ENCODE data around the gene SCAND1.

SCAND1 gene

DNA sequence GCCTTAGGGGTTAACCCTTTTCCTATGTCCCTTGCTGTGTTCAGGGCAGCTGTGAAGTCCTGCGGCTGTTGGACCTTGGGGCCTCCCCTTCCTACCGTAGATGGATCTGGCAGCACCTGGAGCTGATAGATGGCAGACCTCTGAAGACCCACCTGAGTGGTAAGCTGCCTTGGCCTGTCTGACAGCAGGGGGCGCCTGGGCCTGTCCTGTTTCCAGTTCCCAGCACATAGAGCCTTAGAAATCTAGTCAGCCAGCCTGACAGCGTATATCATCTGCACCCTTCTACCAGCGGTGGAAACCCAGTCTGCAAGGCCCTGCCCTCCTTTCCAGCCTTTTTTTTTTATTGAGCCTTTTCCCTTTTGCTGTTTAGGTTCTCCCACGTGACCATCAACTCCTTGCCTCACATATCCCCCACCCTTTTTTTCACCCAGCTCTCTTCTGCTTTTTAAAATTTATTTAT is 40.7 kb upstream of the SCAND1 start:
- no peak overlapping the region for H3K4me3 ChIP-seq (replicated peaks; ENCODE audit: insufficient read depth, low read length)
- TF ChIP-seq, protein P1, sequence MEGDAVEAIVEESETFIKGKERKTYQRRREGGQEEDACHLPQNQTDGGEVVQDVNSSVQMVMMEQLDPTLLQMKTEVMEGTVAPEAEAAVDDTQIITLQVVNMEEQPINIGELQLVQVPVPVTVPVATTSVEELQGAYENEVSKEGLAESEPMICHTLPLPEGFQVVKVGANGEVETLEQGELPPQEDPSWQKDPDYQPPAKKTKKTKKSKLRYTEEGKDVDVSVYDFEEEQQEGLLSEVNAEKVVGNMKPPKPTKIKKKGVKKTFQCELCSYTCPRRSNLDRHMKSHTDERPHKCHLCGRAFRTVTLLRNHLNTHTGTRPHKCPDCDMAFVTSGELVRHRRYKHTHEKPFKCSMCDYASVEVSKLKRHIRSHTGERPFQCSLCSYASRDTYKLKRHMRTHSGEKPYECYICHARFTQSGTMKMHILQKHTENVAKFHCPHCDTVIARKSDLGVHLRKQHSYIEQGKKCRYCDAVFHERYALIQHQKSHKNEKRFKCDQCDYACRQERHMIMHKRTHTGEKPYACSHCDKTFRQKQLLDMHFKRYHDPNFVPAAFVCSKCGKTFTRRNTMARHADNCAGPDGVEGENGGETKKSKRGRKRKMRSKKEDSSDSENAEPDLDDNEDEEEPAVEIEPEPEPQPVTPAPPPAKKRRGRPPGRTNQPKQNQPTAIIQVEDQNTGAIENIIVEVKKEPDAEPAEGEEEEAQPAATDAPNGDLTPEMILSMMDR (IDR thresholded peaks at IDR 0.05; ENCODE audit: insufficient read depth, low read length), result peak; percentile 70
- TF ChIP-seq SPI1 (IDR thresholded peaks at IDR 0.05; ENCODE audit: borderline replicate concordance, low read depth) (peak; percentile 16; the same call in 1 of the 2 replicates), POLR2AphosphoS5 (IDR thresholded peaks at IDR 0.05; ENCODE audit: low read depth) (no peak)
- no peaks in the 10 kb centered on the region for H3K27me3 ChIP-seq (ENCODE audit: insufficient read depth, poor library complexity, severe bottlenecking)
- H3K27ac ChIP-seq (replicated peaks), result no peak overlapping the region
- peak; percentile 31 to 72 for DNase-seq (ENCODE audit: low read depth in 1 of 2, low spot score in 1 of 2)

- TF ChIP-seq, protein P2, sequence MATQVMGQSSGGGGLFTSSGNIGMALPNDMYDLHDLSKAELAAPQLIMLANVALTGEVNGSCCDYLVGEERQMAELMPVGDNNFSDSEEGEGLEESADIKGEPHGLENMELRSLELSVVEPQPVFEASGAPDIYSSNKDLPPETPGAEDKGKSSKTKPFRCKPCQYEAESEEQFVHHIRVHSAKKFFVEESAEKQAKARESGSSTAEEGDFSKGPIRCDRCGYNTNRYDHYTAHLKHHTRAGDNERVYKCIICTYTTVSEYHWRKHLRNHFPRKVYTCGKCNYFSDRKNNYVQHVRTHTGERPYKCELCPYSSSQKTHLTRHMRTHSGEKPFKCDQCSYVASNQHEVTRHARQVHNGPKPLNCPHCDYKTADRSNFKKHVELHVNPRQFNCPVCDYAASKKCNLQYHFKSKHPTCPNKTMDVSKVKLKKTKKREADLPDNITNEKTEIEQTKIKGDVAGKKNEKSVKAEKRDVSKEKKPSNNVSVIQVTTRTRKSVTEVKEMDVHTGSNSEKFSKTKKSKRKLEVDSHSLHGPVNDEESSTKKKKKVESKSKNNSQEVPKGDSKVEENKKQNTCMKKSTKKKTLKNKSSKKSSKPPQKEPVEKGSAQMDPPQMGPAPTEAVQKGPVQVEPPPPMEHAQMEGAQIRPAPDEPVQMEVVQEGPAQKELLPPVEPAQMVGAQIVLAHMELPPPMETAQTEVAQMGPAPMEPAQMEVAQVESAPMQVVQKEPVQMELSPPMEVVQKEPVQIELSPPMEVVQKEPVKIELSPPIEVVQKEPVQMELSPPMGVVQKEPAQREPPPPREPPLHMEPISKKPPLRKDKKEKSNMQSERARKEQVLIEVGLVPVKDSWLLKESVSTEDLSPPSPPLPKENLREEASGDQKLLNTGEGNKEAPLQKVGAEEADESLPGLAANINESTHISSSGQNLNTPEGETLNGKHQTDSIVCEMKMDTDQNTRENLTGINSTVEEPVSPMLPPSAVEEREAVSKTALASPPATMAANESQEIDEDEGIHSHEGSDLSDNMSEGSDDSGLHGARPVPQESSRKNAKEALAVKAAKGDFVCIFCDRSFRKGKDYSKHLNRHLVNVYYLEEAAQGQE (IDR thresholded peaks at IDR 0.05; ENCODE audit: insufficient replicate concordance, low read depth), result no peak
- TF ChIP-seq, protein P1 (IDR thresholded peaks at IDR 0.05; ENCODE audit: insufficient read depth, low read length), result peak; percentile 48
- TF ChIP-seq POLR2AphosphoS5 (IDR thresholded peaks at IDR 0.05; ENCODE audit: low read depth) (no peak), SPI1 (IDR thresholded peaks at IDR 0.05; ENCODE audit: borderline replicate concordance, low read depth) (no peak)
- DNase-seq (ENCODE audit: low read depth in 1 of 2, low spot score in 1 of 2), result peak; percentile 30 to 54
- no peaks in the 10 kb centered on the region for H3K27me3 ChIP-seq (ENCODE audit: insufficient read depth, poor library complexity, severe bottlenecking)
- H3K27ac ChIP-seq (replicated peaks), result no peak overlapping the region
- H3K4me3 ChIP-seq (replicated peaks; ENCODE audit: insufficient read depth, low read length), result no peak overlapping the region
These were observed 38.5 kb upstream of the SCAND1 start for GRCh38 chr20:35992713-35993335.

DNA sequence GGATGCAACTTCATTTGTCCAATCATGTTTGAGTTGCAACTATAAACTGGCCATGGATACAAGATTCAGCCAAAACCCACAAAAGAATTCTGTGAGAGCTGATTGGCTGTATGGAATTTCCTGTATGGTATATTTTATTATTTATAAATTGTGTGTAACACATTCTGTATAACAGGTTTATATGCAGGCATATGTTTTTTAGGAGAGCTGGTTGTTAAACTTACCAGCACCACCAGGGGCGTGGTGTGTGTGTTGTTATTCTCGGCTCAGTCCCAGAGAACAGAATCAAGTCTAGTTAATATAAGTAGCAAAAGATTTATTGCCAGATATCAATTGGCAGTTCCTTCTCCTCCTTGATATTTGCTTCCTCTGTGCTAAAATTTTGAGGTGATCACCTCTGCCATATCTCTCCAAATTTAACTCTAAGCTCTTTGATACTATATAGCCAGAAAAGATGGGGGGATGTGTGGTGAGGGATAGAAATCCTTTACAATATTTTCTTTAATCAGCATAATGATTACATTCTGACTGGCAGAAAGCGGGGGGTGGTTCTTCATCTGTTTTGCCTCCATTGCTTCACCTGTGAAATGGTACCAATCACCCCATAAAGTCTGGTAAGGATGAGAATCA is 37.0 kb upstream of the SCAND1 start:
- no peaks in the 10 kb centered on the region for H3K27me3 ChIP-seq (ENCODE audit: insufficient read depth, poor library complexity, severe bottlenecking)
- DNase-seq (ENCODE audit: low read depth in 1 of 2, low spot score in 1 of 2), result peak in 1 of 2 experiments; percentile 24
- no peak for TF ChIP-seq SPI1 (IDR thresholded peaks at IDR 0.05; ENCODE audit: borderline replicate concordance, low read depth)
- TF ChIP-seq, protein P1 (IDR thresholded peaks at IDR 0.05; ENCODE audit: insufficient read depth, low read length), result peak; percentile 22
- H3K27ac ChIP-seq (replicated peaks), result no peak overlapping the region
- no peak overlapping the region for H3K4me3 ChIP-seq (replicated peaks; ENCODE audit: insufficient read depth, low read length)

DNA sequence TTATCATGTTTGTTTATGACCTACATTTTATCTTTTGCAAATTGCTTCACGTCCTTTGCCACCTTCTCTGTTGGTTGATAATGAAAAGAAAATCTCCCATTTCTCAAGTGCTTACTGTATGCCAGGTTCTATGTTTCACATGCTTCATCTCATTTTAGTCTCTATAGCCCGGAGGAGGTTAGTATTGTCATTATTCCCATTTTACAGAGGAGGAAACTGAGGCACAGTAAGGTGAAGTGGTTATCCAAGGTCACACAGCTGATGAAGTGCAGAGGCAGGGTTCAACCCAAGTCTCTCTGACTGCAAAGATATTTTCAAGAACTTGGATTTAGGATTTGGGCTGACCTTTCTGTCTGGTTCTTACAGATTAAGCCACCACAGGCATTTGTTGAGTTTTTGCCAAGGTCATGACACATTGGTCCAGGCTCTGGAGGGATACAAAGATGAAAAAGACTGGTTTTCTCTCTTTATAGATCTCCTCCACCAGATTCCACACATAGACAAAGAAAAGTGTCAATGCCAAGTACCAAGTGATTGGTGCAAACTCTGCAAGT is 34.7 kb upstream of the SCAND1 start:
- no peaks in the 10 kb centered on the region for H3K27me3 ChIP-seq (ENCODE audit: insufficient read depth, poor library complexity, severe bottlenecking)
- TF ChIP-seq SPI1 (IDR thresholded peaks at IDR 0.05; ENCODE audit: borderline replicate concordance, low read depth), result no peak
- TF ChIP-seq, protein P1 (IDR thresholded peaks at IDR 0.05; ENCODE audit: insufficient read depth, low read length), result no peak
- TF ChIP-seq, protein P2 (IDR thresholded peaks at IDR 0.05; ENCODE audit: insufficient replicate concordance, low read depth), result no peak
- no peak for TF ChIP-seq GABPA (IDR thresholded peaks at IDR 0.05; ENCODE audit: low read depth)
- no peak for TF ChIP-seq POLR2AphosphoS5 (IDR thresholded peaks at IDR 0.05; ENCODE audit: low read depth)
- no peak overlapping the region for H3K27ac ChIP-seq (replicated peaks)
- DNase-seq (ENCODE audit: low read depth in 1 of 2, low spot score in 1 of 2), result no peak
- no peak overlapping the region for H3K4me3 ChIP-seq (replicated peaks; ENCODE audit: insufficient read depth, low read length)
